Esophagus squamous epithelium (tissue), 4 donors: ENCODE results near the gene SOX8.

Experiments
- POLR2A ChIP-seq, 4 donors: fragments of 450-650 bp; IDR thresholded peaks; one replicate each; pipeline ENCODE4 v1.6.1; 2017; ENCODE audit warnings: antibody characterized with exemption in 4 of 4, mild to moderate bottlenecking in 4 of 4, moderate library complexity in 3 of 4
- TF ChIP-seq, protein P1 (sequence below), 6 experiments: fragments of 450-650 bp in 4 of 6; fragments of 200-600 bp in 2 of 6; sonication (generic) in 2 of 6; IDR thresholded peaks; one replicate each; pipeline ENCODE4 v1.5.1; 2016 to 2019; ENCODE audit warnings: antibody characterized with exemption in 6 of 6, mild to moderate bottlenecking in 4 of 6, moderate library complexity in 4 of 6

DNA sequence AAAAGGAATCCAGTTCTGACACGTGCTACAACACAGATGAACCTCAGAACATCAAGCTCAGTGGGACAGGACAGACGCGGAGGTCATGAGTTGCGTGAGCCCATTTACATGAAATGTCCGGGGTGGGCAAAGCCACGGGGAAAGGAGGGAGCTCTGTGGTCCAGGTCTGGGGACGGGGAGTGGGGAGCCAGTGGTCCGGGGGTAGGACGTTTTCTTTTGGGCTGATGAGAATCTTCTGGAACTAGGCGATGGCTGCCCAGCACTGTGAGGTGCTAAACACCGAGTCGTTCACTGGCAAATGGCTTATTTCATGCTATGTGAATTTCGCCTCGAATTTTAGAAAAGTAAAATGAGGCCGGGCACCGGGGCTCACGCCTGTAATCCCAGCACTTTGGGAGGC, 8.2 kb upstream of the SOX8 start:
- TF ChIP-seq, protein P1, sequence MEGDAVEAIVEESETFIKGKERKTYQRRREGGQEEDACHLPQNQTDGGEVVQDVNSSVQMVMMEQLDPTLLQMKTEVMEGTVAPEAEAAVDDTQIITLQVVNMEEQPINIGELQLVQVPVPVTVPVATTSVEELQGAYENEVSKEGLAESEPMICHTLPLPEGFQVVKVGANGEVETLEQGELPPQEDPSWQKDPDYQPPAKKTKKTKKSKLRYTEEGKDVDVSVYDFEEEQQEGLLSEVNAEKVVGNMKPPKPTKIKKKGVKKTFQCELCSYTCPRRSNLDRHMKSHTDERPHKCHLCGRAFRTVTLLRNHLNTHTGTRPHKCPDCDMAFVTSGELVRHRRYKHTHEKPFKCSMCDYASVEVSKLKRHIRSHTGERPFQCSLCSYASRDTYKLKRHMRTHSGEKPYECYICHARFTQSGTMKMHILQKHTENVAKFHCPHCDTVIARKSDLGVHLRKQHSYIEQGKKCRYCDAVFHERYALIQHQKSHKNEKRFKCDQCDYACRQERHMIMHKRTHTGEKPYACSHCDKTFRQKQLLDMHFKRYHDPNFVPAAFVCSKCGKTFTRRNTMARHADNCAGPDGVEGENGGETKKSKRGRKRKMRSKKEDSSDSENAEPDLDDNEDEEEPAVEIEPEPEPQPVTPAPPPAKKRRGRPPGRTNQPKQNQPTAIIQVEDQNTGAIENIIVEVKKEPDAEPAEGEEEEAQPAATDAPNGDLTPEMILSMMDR (IDR thresholded peaks at IDR 0.05), result no peak
- TF ChIP-seq POLR2A (IDR thresholded peaks at IDR 0.05), result no peak
